GM19193 (cell line): ENCODE measurements around the gene TMEM130.

Source experiments
- POLR2A ChIP-seq: IDR thresholded peaks from 4 replicates; pipeline ENCODE4 v1.6.1; 2011; ENCODE audit not compliant: insufficient read depth, insufficient read length; ENCODE audit errors: extremely low read depth

The TMEM130 gene, protein sequence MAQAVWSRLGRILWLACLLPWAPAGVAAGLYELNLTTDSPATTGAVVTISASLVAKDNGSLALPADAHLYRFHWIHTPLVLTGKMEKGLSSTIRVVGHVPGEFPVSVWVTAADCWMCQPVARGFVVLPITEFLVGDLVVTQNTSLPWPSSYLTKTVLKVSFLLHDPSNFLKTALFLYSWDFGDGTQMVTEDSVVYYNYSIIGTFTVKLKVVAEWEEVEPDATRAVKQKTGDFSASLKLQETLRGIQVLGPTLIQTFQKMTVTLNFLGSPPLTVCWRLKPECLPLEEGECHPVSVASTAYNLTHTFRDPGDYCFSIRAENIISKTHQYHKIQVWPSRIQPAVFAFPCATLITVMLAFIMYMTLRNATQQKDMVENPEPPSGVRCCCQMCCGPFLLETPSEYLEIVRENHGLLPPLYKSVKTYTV

DNA sequence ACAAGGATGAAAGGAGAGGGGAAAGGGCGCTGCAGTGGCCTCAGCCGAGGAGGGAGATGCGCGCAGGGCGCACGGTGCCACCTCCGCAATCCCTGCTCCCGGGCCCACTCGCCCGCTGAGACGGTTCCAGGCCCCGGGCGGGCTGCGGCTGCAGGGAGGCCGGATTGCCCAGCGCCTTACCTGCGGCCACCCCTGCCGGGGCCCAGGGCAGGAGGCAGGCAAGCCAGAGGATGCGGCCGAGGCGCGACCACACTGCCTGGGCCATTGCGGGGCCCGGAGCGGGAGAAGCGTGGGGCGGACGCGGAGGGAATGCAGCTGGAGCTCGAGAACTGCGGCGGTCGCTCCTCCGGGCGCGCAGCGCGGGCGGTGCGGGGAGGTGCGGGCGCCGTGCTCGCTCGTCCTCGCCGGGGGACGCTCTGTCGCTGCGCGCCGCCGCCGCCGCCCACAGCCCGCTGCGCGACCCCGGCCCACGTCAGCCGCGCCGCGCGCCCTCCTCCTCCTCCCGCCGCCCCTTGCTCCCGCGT, at the start of gene TMEM130:
Gene TMEM130 (minus strand): TSS at position 418 of the 524 bp plus-strand sequence. CDS start 153 bp downstream, at position 265.
- no peak for TF ChIP-seq POLR2A

DNA sequence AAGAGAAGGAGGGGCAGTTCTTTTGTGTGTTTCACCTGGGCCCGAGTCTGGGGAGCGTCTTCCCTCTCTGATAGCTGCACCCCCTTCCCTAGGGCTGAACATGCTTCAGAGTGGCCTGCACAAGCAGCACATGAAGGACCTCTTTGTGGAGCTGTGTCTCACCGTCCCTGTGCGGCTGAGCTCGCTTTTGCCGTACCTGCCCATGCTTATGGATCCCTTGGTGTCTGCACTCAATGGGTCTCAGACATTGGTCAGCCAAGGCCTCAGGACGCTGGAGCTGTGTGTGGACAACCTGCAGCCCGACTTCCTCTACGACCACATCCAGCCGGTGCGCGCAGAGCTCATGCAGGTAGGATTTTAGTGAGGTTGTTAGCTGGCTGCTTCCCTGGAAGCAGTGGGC, 47.5 kb upstream of the TMEM130 start:
- TF ChIP-seq POLR2A: no peak

DNA sequence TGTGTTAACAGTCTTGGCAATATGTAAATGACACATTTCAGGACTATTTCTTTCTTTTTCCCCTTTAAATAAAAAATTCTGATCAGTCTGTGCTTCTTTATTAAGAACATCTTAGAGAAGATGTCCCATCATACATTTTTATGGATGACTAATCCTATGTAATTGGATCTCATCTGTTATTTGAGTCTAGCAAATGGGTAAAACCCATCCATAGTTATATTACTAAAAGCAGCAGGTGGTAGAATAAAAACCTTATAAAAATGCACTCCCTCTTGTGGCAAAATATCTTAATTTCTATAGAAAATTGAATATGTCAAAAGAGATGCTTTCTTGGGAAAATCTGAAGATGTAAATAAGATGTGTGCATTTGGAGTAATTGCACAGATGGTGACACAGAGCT, 43.8 kb upstream of the TMEM130 start:
- no peak for TF ChIP-seq POLR2A

GRCh38 chr7:98913026-98913425, 43.2 kb upstream of the TMEM130 start:
- TF ChIP-seq POLR2A: no peak

- TF ChIP-seq POLR2A: no peak
Measured at GRCh38 chr7:98911916-98912315, 42.1 kb upstream of the TMEM130 start.

GRCh38 chr7:98910427-98910826, 40.6 kb upstream of the TMEM130 start:
- no peak for TF ChIP-seq POLR2A

GRCh38 chr7:98909487-98909886, 39.7 kb upstream of the TMEM130 start:
- no peak for TF ChIP-seq POLR2A

DNA sequence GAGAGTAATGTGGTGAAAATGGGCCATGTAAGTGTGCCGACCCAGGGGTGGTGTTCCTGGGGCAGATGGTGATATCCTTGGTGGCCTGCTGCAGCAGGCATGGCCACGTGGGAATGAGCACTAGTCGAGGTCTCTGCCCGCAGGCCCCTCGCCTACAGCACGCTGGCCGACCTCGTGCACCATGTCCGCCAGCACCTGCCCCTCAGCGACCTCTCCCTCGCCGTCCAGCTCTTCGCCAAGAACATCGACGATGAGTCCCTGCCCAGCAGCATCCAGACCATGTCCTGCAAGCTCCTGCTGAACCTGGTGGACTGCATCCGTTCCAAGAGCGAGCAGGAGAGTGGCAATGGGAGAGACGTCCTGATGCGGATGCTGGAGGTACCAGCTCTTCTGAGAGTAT, 38.8 kb upstream of the TMEM130 start:
- TF ChIP-seq POLR2A: no peak

GRCh38 chr7:98907570-98907969, 37.8 kb upstream of the TMEM130 start:
- TF ChIP-seq POLR2A: no peak

- TF ChIP-seq POLR2A: no peak
Measured at GRCh38 chr7:98903246-98903645, 33.4 kb upstream of the TMEM130 start.

DNA sequence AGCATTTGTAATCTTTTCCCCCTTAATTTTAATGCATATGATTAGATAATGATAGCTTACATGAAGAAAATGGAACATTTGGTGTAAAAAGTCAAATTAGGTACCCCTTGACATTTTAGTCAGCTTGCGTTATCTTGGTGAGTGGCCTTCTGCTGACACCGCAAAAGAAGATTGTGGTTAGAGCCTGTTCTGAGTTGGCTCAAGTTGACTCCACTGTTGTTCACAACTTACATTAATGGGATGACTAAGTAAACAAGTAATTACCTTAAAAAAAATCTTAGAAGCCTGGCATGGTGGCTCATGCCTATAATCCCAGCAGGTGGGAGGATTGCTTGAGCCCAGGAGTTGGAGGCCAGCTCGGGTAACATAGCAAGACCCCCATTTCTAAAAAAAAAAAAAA, 32.7 kb upstream of the TMEM130 start:
- TF ChIP-seq POLR2A: no peak

- no peak for TF ChIP-seq POLR2A
Measured at GRCh38 chr7:98900815-98901214, 31.0 kb upstream of the TMEM130 start.

DNA sequence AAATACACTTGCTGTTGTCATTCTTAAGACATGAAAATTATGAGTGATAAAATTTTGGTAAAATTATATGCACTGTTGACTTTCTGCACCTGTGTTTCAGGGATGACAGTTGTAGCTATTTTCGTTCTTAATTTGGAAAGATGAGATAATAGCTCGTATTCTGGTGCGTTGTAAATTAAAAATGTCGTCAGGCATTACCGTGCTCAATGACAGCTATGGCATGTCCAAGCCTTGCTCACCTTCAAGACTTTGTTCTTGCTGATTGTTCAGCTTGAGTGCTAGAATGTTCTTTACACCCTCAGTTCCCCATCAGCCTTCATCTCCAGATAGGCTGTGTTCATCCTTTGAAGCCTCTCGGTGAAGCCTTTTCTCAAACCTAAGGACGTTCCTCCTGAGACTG, 30.0 kb upstream of the TMEM130 start:
- TF ChIP-seq POLR2A: no peak

GRCh38 chr7:98892609-98893008, 22.8 kb upstream of the TMEM130 start:
- no peak for TF ChIP-seq POLR2A

- TF ChIP-seq POLR2A: no peak
Measured at GRCh38 chr7:98887038-98887437, 17.2 kb upstream of the TMEM130 start.

DNA sequence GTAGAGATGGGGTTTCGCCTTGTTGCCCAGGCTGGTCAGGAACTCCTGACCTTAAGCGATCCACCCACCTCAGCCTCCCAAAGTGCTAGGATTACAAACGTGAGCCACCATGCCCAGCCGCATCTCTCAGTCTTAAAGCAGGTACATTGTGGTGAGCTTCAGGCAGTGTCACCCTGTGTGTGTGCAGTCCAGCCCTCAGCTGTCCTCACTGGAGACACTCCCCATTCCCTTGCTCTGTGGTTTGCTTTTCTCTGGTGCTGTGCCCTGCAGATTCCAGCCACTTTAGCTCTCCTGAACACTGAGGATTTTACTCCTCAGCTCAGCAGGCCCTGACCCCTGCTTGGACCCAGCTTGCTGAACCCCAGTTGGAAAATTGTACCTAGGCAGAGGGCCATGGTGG, 14.6 kb upstream of the TMEM130 start:
- no peak for TF ChIP-seq POLR2A

- TF ChIP-seq POLR2A: no peak
Measured at GRCh38 chr7:98881561-98882315, 11.9 kb upstream of the TMEM130 start.

- no peak for TF ChIP-seq POLR2A
Measured at GRCh38 chr7:98880485-98880884, 10.7 kb upstream of the TMEM130 start.
